Fibroblast of pulmonary artery (primary cell): Measurements from ENCODE around the gene STRBP.

Experiments
- DNase-seq: peaks from one replicate; pipeline ENCODE4 v3.0.0-alpha.2; 2010; ENCODE audit warnings: low read depth
- H3K4me3 ChIP-seq: replicated peaks from 2 replicates; pipeline ENCODE4 v1.5.1; 2011; ENCODE audit warnings: low read depth, mild to moderate bottlenecking, control low read depth, low read length, moderate library complexity
- CTCF ChIP-seq: IDR thresholded peaks from 2 replicates; pipeline ENCODE4 v1.5.1; 2011; ENCODE audit warnings: mild to moderate bottlenecking, control low read depth, low read length, inconsistent platforms; ENCODE audit errors: missing control alignments

STRBP gene

GRCh38 chr9:123150708-123151503 lies 117.5 kb downstream of the STRBP start:
- no peak for TF ChIP-seq CTCF
- no peak overlapping the region for H3K4me3 ChIP-seq
- DNase-seq = peak; percentile 2

GRCh38 chr9:123149067-123149466 lies 119.3 kb downstream of the STRBP start:
- DNase-seq = no peak
- TF ChIP-seq CTCF = no peak
- H3K4me3 ChIP-seq = no peak overlapping the region

- no peak overlapping the region for H3K4me3 ChIP-seq
- DNase-seq = no peak
- TF ChIP-seq CTCF = no peak
Measured at GRCh38 chr9:123138163-123138562, 130.2 kb downstream of the STRBP start.

GRCh38 chr9:123135430-123135829 lies 133.0 kb downstream of the STRBP start:
- H3K4me3 ChIP-seq = no peak overlapping the region
- no peak for DNase-seq
- TF ChIP-seq CTCF = no peak

- no peak for TF ChIP-seq CTCF
Measured at GRCh38 chr9:123132696-123133095, 135.7 kb downstream of the STRBP start.

GRCh38 chr9:123131993-123132392 lies 136.4 kb downstream of the STRBP start:
- no peak for TF ChIP-seq CTCF
- no peak for DNase-seq
- no peak overlapping the region for H3K4me3 ChIP-seq

More at GRCh38 chr9:123132696-123133095, 135.7 kb downstream of the STRBP start:
- no peak overlapping the region for H3K4me3 ChIP-seq
- DNase-seq = no peak

- TF ChIP-seq CTCF = no peak
- H3K4me3 ChIP-seq = no peak overlapping the region
- DNase-seq = peak; percentile 65
Measured at GRCh38 chr9:123131258-123131657, 137.1 kb downstream of the STRBP start.
